HG03571 (cell line): Measurements from ENCODE around the gene RGS8.
"Not testable (repeated sequence)": the region's sequence is repeated elsewhere in the genome, so short reads cannot be mapped to it uniquely, and the experiment has no call there.

Experiments used
- ATAC-seq: cut with Tn5 transposase; IDR thresholded peaks from one replicate; pipeline ENCODE4 v1.9.1; 2021; ENCODE audit not compliant: unreplicated experiment

RGS8 gene

DNA sequence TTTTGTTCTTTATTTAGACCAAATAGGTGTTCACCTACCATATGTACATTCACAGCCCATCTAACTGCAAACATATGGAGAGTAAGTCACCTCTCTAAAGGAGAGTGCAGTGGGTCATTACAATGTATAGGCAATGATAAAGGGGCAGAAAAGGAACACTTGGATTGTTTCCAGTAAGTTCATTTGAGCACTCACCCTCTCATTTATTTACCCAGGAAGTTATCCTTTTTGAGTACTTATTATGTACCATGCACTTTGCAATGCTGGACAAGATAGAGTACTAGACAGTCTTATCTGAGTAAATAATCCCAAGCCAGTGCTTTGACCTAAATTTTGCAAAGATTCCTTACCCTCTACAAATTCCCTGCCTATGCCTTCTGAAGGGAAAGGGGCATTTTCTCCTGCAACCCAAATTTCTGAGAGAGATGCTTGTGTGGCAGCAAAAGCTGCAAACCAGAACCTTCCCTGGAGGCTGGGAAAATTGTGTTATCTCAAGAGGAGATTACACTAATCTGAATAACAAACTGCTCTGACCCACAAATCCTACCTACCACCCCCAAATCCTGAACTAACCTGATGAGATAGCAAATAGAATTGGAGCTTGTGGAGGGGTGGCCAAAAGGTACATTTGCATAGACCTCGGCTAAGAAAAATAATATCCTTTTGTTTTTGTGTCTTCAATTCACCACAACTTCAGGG, 18.6 kb upstream of the RGS8 start:
- no peak for ATAC-seq

DNA sequence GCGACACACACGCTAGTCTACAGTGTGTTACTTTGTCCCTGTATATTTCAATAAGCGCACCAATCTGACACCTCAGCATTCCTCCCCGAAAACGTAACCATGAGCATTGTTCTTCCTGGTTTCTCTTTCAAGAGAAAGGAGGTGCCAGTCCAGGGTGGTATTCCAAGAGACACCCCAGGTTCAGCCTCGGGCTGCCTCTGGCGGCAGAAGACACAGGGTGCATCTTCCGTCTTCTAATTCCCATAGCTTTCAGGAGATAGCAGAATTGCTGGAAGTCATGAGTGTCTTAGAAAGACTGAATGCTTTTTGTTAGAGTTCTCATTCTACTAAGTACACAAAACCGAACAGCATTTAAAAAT, 15.9 kb upstream of the RGS8 start:
- no peak for ATAC-seq

GRCh38 chr1:182699393-182700350, 15.3 kb upstream of the RGS8 start:
- no peak for ATAC-seq

DNA sequence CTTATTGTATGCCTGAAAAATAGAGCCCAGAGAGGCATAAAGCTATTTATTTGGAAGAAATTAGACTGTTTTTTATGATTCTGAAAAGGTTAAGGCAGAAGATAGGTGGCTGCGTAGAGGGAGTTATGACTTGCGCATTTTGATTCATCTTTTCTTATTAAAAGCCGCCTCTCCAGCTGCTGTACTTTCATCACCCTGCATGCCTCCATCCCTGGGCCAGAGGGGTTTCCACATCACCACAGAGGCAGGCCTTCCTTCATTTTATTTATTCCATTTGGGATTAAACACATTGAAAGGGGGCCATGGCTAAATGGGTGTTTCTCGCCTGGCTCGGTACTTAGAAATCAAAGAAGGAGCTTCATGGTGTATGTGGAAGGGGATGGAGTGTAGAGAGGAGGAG, 14.6 kb upstream of the RGS8 start:
- no peak for ATAC-seq

- not testable (repeated sequence) for ATAC-seq
Measured at GRCh38 chr1:182693139-182693538, 8.8 kb upstream of the RGS8 start.

GRCh38 chr1:182690886-182691443, 6.6 kb upstream of the RGS8 start:
- ATAC-seq, result no peak

- no peak for ATAC-seq
Measured at GRCh38 chr1:182688436-182689205, 4.2 kb upstream of the RGS8 start.

DNA sequence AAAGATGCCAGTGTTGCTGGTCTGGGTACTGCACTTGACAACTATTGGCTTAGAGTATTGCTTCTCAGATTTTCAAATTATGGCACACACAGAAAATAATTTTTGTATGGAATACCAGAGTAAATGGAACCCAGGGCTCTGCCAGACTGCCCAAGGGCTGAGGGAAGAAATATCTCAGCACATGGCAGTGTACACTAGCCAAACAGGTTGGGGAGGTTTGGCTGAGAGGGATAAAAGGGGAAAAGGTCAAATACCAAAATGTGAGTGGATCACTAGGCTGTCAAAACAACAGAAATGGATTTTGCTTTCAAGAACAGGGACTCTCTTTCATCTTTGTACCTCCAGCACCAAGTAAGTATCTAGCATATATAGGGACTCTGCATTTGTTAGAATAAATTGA, 3.0 kb upstream of the RGS8 start:
- no peak for ATAC-seq

DNA sequence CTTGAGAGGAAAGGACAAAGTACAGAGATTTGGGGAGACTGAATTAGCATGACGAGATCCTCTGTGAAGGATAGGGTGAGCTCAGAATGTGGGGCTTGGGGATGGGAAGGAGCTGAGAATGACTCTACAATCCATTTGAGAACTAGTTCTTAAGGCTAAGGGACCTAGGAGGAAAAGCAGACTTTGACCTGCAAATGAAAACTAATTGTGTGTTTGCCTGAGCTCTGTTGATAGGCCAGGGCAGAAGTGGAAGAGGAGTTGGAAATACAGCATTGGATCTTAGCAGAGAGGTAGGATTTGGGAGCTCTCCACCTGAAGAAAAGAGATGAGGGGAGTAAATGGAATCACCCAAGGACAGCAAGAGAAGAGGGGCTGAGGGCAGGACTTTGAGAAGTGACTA, 2.1 kb upstream of the RGS8 start:
- ATAC-seq, result no peak

GRCh38 chr1:182685215-182685614, 828 bp upstream of the RGS8 start:
- no peak for ATAC-seq

DNA sequence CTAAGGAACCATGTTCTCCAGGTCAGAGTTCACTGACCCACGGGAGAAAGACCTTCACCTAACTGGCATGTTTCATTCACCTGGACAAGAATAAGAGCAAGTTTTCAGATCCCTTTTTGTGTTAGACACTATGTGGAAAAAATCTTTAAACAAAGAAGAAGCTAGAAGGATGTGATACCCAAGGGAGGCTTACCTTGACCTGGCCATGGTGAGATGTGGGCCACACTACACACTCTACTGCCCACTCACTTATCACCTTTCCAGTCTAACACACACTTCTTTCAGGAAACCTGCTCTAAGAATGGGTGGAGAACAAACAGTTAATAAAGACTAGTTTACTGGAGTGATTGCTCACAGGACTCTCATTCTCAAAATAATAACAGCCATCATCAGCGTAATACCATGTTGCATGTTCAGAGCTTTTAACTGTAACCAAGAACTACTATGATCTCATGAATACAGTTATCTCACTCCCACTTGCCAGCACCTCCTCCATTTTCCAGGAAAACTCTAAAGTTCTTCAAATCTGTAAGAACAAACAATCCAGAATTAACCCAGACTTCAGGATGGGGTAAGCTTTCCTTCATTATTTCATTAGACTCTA, 1.4 kb downstream of the RGS8 start:
- ATAC-seq, result no peak

DNA sequence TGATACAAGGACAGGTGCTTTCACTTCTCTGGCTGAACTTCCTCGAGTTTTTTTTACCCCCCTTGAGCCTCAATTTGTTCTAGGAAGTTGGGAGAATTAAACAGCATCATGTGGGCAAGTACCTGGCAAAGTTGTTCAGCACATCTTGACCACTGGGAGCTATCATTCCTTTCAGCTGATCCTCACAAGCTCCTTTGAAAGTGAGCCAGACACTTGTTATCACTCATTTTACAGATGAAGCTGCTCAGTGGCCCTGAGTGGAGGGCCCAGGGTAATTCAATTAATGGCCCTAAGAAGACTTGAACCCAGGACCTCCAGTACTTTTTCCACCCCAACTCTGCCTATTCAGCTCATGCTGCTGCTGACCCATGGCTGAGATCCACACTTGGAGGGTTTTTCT, 2.0 kb downstream of the RGS8 start:
- no peak for ATAC-seq

DNA sequence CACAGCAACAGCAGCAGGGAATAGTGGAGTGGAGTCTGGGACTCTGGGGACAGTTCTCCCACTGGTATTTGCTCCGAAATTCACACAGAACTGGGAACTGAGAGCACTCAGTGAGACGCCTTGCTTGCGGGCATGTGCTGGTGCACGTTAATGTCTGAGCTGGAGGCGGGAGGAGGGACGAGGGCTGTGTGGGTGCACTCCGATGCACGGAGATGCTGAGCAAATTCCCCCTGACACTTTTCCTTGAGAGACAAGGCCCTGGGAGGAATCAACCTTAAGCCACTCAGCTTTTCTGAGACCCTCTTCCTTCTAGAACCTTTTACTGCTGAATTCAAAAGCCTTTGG, 2.8 kb downstream of the RGS8 start:
- no peak for ATAC-seq

DNA sequence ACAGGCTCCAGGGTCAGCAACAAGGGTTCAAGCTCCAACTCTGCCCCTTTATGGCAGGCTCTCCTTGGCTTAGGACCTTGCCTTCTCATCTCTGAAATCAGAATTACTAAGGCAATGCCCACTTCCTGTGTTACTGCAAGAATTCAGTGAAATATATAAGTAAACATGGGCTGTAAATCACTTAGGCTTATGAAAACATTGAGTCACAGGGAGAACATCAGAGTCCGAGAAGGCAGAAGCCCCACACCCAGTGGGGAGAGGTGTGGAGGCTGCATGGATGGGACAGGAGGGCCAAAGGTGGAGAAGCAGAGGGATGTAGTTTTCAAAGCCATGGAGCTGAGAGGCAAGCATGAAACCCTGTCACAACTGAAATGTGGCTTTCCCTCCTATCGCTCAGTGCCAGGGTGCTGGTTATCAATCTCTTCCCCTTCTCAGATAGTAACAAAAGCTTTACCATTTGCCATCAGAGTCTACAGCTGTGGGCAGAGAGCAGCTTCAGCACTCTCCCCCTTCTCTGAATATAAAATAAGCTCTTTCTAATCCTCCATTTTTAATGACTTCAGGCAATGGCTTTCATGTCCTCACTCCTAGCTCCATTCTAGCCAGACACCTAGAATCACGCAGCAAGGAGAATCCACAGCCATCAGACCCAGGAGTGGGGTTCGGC, 3.4 kb downstream of the RGS8 start:
- ATAC-seq, result no peak

DNA sequence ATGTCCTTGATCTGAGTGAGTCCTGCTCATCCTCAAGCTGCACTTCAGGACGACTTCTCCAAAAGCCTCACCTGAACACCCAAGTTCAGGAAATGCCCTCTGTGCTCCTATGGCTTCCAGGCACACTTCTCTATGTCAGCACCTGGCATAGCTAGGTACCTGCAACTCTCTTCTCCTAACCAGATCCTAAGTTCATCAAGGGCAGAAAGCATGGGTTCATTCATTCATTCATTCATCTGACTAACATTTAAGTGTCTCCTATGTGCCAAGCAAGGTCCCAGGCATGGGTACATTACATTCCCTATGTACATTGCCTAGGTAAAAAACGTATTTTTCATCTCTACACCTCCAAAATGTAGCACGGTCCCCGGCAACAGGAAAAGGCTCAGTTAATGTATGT, 4.0 kb downstream of the RGS8 start:
- no peak for ATAC-seq

- no peak for ATAC-seq
Measured at GRCh38 chr1:182679684-182680083, 4.7 kb downstream of the RGS8 start.

DNA sequence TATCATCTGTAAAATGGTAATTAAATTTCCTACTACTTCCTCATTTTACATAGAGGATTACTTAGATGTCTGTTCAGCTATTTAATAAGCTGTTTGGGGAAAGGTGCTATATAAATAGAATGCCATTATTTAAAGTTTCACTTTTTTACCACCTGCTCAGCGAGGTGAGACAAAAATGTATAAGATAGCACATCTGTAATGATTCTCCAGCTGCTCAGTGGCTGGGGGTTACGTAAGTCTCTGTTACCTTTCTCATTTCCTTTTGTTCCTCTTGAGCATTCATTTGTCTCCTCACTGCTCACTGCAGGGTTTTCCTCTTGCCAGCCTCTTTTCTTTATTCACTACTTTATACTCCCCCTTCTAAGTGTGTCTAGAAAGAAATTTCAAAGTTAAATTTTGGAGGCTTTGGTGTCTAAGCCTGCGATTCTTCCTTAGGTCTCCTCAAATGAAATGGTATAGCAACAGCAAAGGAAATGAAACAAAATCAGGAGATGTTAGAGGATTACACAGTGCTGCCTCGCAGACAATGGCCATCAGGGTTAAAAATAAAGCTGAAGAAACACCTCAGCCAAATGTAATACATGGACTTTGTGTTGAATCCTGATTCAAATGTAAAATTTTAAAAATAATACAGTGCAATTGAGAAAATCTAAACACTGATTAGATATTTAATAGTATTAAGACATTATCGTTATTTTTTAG, 6.8 kb downstream of the RGS8 start:
- ATAC-seq, result peak; percentile 82

- no peak for ATAC-seq
Measured at GRCh38 chr1:182676274-182676673, 8.1 kb downstream of the RGS8 start.

DNA sequence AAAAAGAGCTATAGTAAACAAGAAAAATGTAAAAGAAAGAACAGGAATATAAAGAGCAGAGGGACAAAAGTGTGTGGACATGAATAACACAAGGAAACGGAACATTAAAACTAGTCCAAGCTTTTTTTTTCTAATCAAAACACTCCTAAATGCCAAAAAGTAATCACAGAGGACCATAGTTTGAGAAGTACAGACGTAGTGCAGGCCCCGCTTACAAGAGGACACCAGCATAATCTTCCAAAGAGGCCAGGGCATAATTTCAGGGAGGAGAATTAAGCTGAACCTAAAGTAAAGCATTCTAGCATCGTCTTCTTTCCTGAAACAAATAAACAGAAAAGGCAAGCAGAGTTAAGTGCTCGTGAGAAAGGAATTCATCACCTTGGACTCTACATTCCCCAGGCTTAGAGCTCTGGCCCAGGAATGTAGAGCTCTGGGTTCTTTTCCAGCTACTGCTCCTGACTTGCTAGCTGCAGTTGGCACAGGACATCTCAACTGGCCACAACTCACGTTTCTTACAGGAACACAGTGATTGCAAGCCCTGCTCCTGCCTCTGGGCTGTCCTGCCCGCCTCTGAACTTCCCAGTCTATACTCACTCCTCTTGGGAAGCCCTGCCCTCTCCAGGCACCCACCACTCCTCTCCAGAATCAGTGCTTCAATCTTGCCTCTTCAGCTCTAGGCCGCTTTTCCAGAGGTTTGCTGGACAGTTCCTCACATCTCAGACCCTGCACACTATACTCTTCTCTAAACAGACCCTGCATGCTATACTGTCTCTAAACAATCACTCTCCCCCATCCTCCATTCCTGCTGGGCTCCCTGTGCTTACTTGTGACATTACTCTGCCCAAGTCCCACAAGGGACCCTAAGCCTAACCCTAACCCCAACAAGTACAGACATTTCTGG, 9.8 kb downstream of the RGS8 start:
- no peak for ATAC-seq
